H9 (cell line): ENCODE results near the gene NRCAM. TPM values are rescaled to one million over a fixed set of nuclear protein-coding genes. Genes with fewer than 3 reads are reported as not detected.
A peak's percentile ranks its signal among the peaks of the same experiment; 100 is the strongest.

Experiments used
- DNase-seq: peaks from one replicate; pipeline ENCODE4 v3.0.0-alpha.2; 2017
- H2AFZ ChIP-seq: one replicate; pipeline ENCODE4 v1.6.1; 2013; ENCODE audit warnings: mild to moderate bottlenecking, low read length, control low read depth, moderate library complexity
- H2AK5ac ChIP-seq: 2 replicates; pipeline ENCODE4 v1.6.1; 2013; ENCODE audit warnings: low read length, control low read depth, mixed read lengths; ENCODE audit not compliant: insufficient read length
- H2BK120ac ChIP-seq: one replicate; pipeline ENCODE4 v1.6.1; 2013; ENCODE audit warnings: low read depth, mild to moderate bottlenecking, low read length, control low read depth, inconsistent platforms; ENCODE audit not compliant: poor library complexity, severe bottlenecking
- H2BK12ac ChIP-seq: 2 replicates; pipeline ENCODE4 v1.6.1; 2013; ENCODE audit warnings: low read length, control low read depth, mixed read lengths, low read depth; ENCODE audit not compliant: insufficient read length
- H2BK15ac ChIP-seq: 2 replicates; pipeline ENCODE4 v1.6.1; 2013; ENCODE audit warnings: low read depth, low read length, control low read depth
- H2BK20ac ChIP-seq: one replicate; pipeline ENCODE4 v1.6.1; 2013; ENCODE audit warnings: low read depth, mild to moderate bottlenecking, low read length, control low read depth, inconsistent platforms; ENCODE audit not compliant: poor library complexity, severe bottlenecking
- H2BK5ac ChIP-seq: 2 replicates; pipeline ENCODE4 v1.6.1; 2013; ENCODE audit warnings: low read length, control low read depth, mixed read lengths; ENCODE audit not compliant: insufficient read length
- H3K14ac ChIP-seq: 2 replicates; pipeline ENCODE4 v1.6.1; 2013; ENCODE audit warnings: low read length, control low read depth; ENCODE audit not compliant: insufficient read depth
- H3K18ac ChIP-seq: 2 replicates; pipeline ENCODE4 v1.6.1; 2013; ENCODE audit warnings: low read depth, mild to moderate bottlenecking, mixed read lengths, low read length, control low read depth; ENCODE audit not compliant: insufficient read length
- H3K23ac ChIP-seq: 2 replicates; pipeline ENCODE4 v1.6.1; 2013; ENCODE audit warnings: low read length, control low read depth, mixed read lengths, low read depth; ENCODE audit not compliant: insufficient read length
- H3K23me2 ChIP-seq: 2 replicates; pipeline ENCODE4 v1.6.1; 2013; ENCODE audit warnings: low read depth, mild to moderate bottlenecking, mixed read lengths, low read length, control low read depth; ENCODE audit not compliant: insufficient read length, poor library complexity, severe bottlenecking
- H3K27ac ChIP-seq: 2 replicates; pipeline ENCODE4 v1.5.1; 2013; ENCODE audit warnings: low read length, control low read depth, mixed read lengths, low read depth; ENCODE audit not compliant: insufficient read length
- H3K27me3 ChIP-seq: 2 replicates; pipeline ENCODE4 v1.6.1; 2013; ENCODE audit warnings: low read length, control low read depth, inconsistent platforms; ENCODE audit not compliant: insufficient read depth
- H3K4ac ChIP-seq: 2 replicates; pipeline ENCODE4 v1.6.1; 2013; ENCODE audit warnings: low read depth, mild to moderate bottlenecking, control low read depth, inconsistent platforms, low read length, moderate library complexity
- H3K4me1 ChIP-seq: 2 replicates; pipeline ENCODE4 v1.6.1; 2013; ENCODE audit warnings: low read length, control low read depth, inconsistent platforms; ENCODE audit not compliant: insufficient read depth
- H3K4me2 ChIP-seq: 2 replicates; pipeline ENCODE4 v1.6.1; 2013; ENCODE audit warnings: low read length, control low read depth, mixed read lengths; ENCODE audit not compliant: insufficient read length, insufficient read depth
- H3K56ac ChIP-seq: 2 replicates; pipeline ENCODE4 v1.6.1; 2013; ENCODE audit warnings: low read depth, mild to moderate bottlenecking, mixed read lengths, low read length, control low read depth; ENCODE audit not compliant: insufficient read length
- H3K79me1 ChIP-seq: 2 replicates; pipeline ENCODE4 v1.6.1; 2013; ENCODE audit warnings: low read depth, mild to moderate bottlenecking, moderate library complexity, low read length, control low read depth, inconsistent platforms; ENCODE audit not compliant: insufficient read depth, poor library complexity, severe bottlenecking
- H3K79me2 ChIP-seq: 2 replicates; pipeline ENCODE4 v1.6.1; 2013; ENCODE audit warnings: low read length, control low read depth, inconsistent platforms; ENCODE audit not compliant: insufficient read depth
- H3K9ac ChIP-seq: 2 replicates; pipeline ENCODE4 v1.6.1; 2013; ENCODE audit warnings: low read length, control low read depth, mixed read lengths; ENCODE audit not compliant: insufficient read length; ENCODE audit errors: extremely low read depth
- H3K9me3 ChIP-seq: one replicate; pipeline ENCODE4 v1.6.1; 2013; ENCODE audit warnings: low read depth, low read length, inconsistent platforms; ENCODE audit not compliant: control insufficient read depth
- H3T11ph ChIP-seq: one replicate; pipeline ENCODE4 v1.6.1; 2013; ENCODE audit warnings: mild to moderate bottlenecking, low read length, control low read depth, inconsistent platforms
- H4K20me1 ChIP-seq: one replicate; pipeline ENCODE4 v1.6.1; 2013; ENCODE audit not compliant: control insufficient read depth, insufficient read length, insufficient read depth
- H4K5ac ChIP-seq: 2 replicates; pipeline ENCODE4 v1.6.1; 2013; ENCODE audit warnings: low read depth, mild to moderate bottlenecking, mixed read lengths, low read length, control low read depth; ENCODE audit not compliant: insufficient read length
- H4K8ac ChIP-seq: replicated peaks from 2 replicates; pipeline ENCODE4 v1.6.1; 2013; ENCODE audit warnings: low read length, control low read depth, mixed read lengths, low read depth; ENCODE audit not compliant: insufficient read length
- H4K91ac ChIP-seq: 2 replicates; pipeline ENCODE4 v1.6.1; 2013; ENCODE audit warnings: low read depth, mild to moderate bottlenecking, moderate library complexity, mixed read lengths, low read length, control low read depth; ENCODE audit not compliant: insufficient read length
- H3K27ac Mint-ChIP-seq, 3 experiments: 2 replicates in 2 of 3; 3 replicates in 1 of 3; pipeline ENCODE4 v1.8.0; 2020 to 2021; ENCODE audit warnings: mixed read lengths in 3 of 3, mild to moderate bottlenecking in 1 of 3, moderate library complexity in 1 of 3
- H3K27me3 Mint-ChIP-seq: 2 replicates; pipeline ENCODE4 v1.8.0; 2021; ENCODE audit warnings: low read depth, mild to moderate bottlenecking, moderate library complexity, mixed read lengths
- H3K36me3 Mint-ChIP-seq, 3 experiments: 2 replicates in 2 of 3; 3 replicates in 1 of 3; pipeline ENCODE4 v1.8.0; 2020 to 2021; ENCODE audit warnings: low read depth in 3 of 3, mixed read lengths in 3 of 3; ENCODE audit not compliant: insufficient read depth in 1 of 3
- H3K4me1 Mint-ChIP-seq, 2 experiments: 2 replicates each; pipeline ENCODE4 v1.8.0; 2020; ENCODE audit warnings: mixed read lengths in 2 of 2
- H3K4me3 Mint-ChIP-seq, 2 experiments: 2 replicates in 1 of 2; 3 replicates in 1 of 2; pipeline ENCODE4 v1.8.0; 2020 to 2021; ENCODE audit warnings: mild to moderate bottlenecking in 2 of 2, mixed read lengths in 2 of 2, moderate library complexity in 1 of 2
- H3K9me3 Mint-ChIP-seq, 2 experiments: 2 replicates in 1 of 2; 3 replicates in 1 of 2; pipeline ENCODE4 v1.8.0; 2020; ENCODE audit warnings: mild to moderate bottlenecking in 2 of 2, mixed read lengths in 2 of 2, moderate library complexity in 1 of 2
- WGBS: extraction: QIAGEN DNeasy Blood & Tissue Kit; methylation state at CpG from one replicate; pipeline ENCODE4 v1.1.7; 2013; ENCODE audit warnings: missing lambda C conversion rate, low lambda C conversion rate, mixed read lengths; ENCODE audit not compliant: insufficient read length; ENCODE audit errors: extremely low coverage; 5-methylcytosine and 5-hydroxymethylcytosine counted together
- total RNA-seq: library from RNA; stranded (reverse); gene quantifications from 2 replicates; pipeline ENCODE4 v1.2.1, GENCODE V29; 2021
- TF ChIP-seq, protein P1 (sequence below): fragments of 200-600 bp; sonication (generic); conservative IDR thresholded peaks from 3 replicates; pipeline ENCODE4 v1.8.0; 2021; ENCODE audit warnings: antibody characterized with exemption, mild to moderate bottlenecking

Gene NRCAM
- total RNA-seq, 1 experiment from 2014 or later, result 2.3 TPM

- H3K9me3 Mint-ChIP-seq, result no peaks in the 10 kb centered on the region
- H3K23ac ChIP-seq, result no peak overlapping the region
- no peak overlapping the region for H2AFZ ChIP-seq
- H3K23me2 ChIP-seq, result peaks cover 16% of the 10 kb centered on the region
- WGBS, result no CpG with 5 or more reads among the region's 3 CpGs
- H3K56ac ChIP-seq, result no peak overlapping the region
- TF ChIP-seq, protein P1, sequence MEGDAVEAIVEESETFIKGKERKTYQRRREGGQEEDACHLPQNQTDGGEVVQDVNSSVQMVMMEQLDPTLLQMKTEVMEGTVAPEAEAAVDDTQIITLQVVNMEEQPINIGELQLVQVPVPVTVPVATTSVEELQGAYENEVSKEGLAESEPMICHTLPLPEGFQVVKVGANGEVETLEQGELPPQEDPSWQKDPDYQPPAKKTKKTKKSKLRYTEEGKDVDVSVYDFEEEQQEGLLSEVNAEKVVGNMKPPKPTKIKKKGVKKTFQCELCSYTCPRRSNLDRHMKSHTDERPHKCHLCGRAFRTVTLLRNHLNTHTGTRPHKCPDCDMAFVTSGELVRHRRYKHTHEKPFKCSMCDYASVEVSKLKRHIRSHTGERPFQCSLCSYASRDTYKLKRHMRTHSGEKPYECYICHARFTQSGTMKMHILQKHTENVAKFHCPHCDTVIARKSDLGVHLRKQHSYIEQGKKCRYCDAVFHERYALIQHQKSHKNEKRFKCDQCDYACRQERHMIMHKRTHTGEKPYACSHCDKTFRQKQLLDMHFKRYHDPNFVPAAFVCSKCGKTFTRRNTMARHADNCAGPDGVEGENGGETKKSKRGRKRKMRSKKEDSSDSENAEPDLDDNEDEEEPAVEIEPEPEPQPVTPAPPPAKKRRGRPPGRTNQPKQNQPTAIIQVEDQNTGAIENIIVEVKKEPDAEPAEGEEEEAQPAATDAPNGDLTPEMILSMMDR, result peak; percentile 66
- H3K27me3 ChIP-seq, result peaks cover 18% of the 10 kb centered on the region; the same call in 1 of the 2 replicates
- DNase-seq, result no peak
- H3K18ac ChIP-seq, result no peak overlapping the region
- no peak overlapping the region for H2BK12ac ChIP-seq
- no peaks in the 10 kb centered on the region for H3K79me2 ChIP-seq
- no peak overlapping the region for H4K5ac ChIP-seq
- no peak overlapping the region for H2BK15ac ChIP-seq
- H2BK20ac ChIP-seq, result no peak overlapping the region
- H3K9me3 ChIP-seq, result no peaks in the 10 kb centered on the region
- no peak overlapping the region for H2BK5ac ChIP-seq
- no peak overlapping the region for H3K27ac Mint-ChIP-seq
- no peak overlapping the region for H4K8ac ChIP-seq
- H3T11ph ChIP-seq, result no peak overlapping the region
- H3K4me1 ChIP-seq, result peaks cover 5% of the 10 kb centered on the region; the same call in 1 of the 2 replicates
- no peak overlapping the region for H2AK5ac ChIP-seq
- H3K14ac ChIP-seq, result no peak overlapping the region
- H3K4me2 ChIP-seq, result no peak overlapping the region
- H3K36me3 Mint-ChIP-seq, result peaks cover 0 to 1% (median 0%) of the 10 kb centered on the region in 3 experiments; a peak in 1 of 7 replicates
- peaks cover 17 to 22% of the 10 kb centered on the region in 2 experiments for H3K4me1 Mint-ChIP-seq
- H3K27me3 Mint-ChIP-seq, result peaks cover 41% of the 10 kb centered on the region
- no peak overlapping the region for H3K27ac ChIP-seq
- no peak overlapping the region for H4K91ac ChIP-seq
- H3K4me3 Mint-ChIP-seq, result no peak overlapping the region
- H4K20me1 ChIP-seq, result no peaks in the 10 kb centered on the region
- H3K79me1 ChIP-seq, result no peaks in the 10 kb centered on the region
- H3K9ac ChIP-seq, result no peak overlapping the region
- no peak overlapping the region for H2BK120ac ChIP-seq
- no peak overlapping the region for H3K4ac ChIP-seq
Observed at GRCh38 chr7:108459922-108460551, 3.8 kb upstream of the NRCAM start.
